Prostate gland (tissue), 2 donors: ENCODE results near the gene IMMP2L. TPM values are rescaled to one million over a fixed set of nuclear protein-coding genes. Genes with fewer than 3 reads are reported as not detected.
"Not testable (repeated sequence)": the region's sequence is repeated elsewhere in the genome, so short reads cannot be mapped to it uniquely, and the experiment has no call there.

Source experiments
- DNase-seq: peaks from one replicate; pipeline ENCODE4 v3.0.0-alpha.2; 2019; ENCODE audit warnings: low spot score
- H3K27ac ChIP-seq, 2 donors: fragments of 200-600 bp; sonication (generic); 2 replicates each; pipeline ENCODE4 v1.5.1; 2017 to 2019
- H3K27me3 ChIP-seq: fragments of 200-600 bp; sonication (generic); replicated peaks from 2 replicates; pipeline ENCODE4 v1.5.1; 2019; ENCODE audit not compliant: insufficient read depth
- H3K36me3 ChIP-seq, 2 donors: fragments of 200-600 bp; sonication (generic); 1 replicate in 1 of 2; 2 replicates in 1 of 2; pipeline versions ENCODE4 v1.5.1 to v1.8.1; 2017 to 2019
- H3K4me1 ChIP-seq: fragments of 200-600 bp; sonication (generic); replicated peaks from 2 replicates; pipeline ENCODE4 v1.5.1; 2019
- H3K4me3 ChIP-seq, 2 donors: fragments of 200-600 bp; sonication (generic); 2 replicates each; pipeline ENCODE4 v1.5.1; 2017 to 2019
- H3K9me3 ChIP-seq: fragments of 200-600 bp; sonication (generic); 2 replicates; pipeline ENCODE4 v1.5.1; 2017
- POLR2A ChIP-seq: fragments of 450-650 bp; IDR thresholded peaks from one replicate; pipeline ENCODE4 v1.6.1; 2016; ENCODE audit warnings: antibody characterized with exemption, mild to moderate bottlenecking
- POLR2AphosphoS5 ChIP-seq: sonication (generic); formaldehyde crosslinking; IDR thresholded peaks from one replicate; pipeline ENCODE4 v1.6.1; 2017; ENCODE audit warnings: antibody characterized with exemption
- WGBS: methylation state at CpG from one replicate; pipeline ENCODE4 v1.1.5; 2018; 5-methylcytosine and 5-hydroxymethylcytosine counted together
- intact Hi-C: fragments of 100-400 bp; cut with DNase I; formaldehyde crosslinking; loops from one replicate; pipeline ENCODE4 v1.14.2; 2022
- total RNA-seq, 2 donors: library from RNA; depleted of rRNA; stranded (reverse); fragments of >200 nt; gene quantifications; one replicate each; pipeline ENCODE4 v1.1.0, GENCODE V29; 2016
- TF ChIP-seq, protein P1 (sequence below), 4 experiments: fragments of 200-600 bp in 2 of 4; fragments of 450-650 bp in 2 of 4; sonication (generic) in 2 of 4; IDR thresholded peaks; 1 replicate in 3 of 4; 2 replicates in 1 of 4; pipeline ENCODE4 v1.5.1; 2016 to 2019; ENCODE audit warnings: antibody characterized with exemption in 4 of 4, mild to moderate bottlenecking in 2 of 4, moderate library complexity in 2 of 4

The IMMP2L gene
- total RNA-seq, 2 donors from 2014 or later, result 16.9 to 20.4 TPM

- no peak overlapping the region for H3K4me3 ChIP-seq
These were observed 53.0 kb downstream of the IMMP2L start for GRCh38 chr7:111509288-111509687.

GRCh38 chr7:111508387-111508786, 53.9 kb downstream of the IMMP2L start:
- no peaks in the 10 kb centered on the region for H3K27me3 ChIP-seq
- 92% methylated on average over 4 of the region's 4 CpGs for WGBS
- H3K4me1 ChIP-seq, result no peaks in the 10 kb centered on the region
- H3K27ac ChIP-seq, result no peak overlapping the region
- no peak overlapping the region for H3K4me3 ChIP-seq
- intact Hi-C loops, result no loop called here
- TF ChIP-seq POLR2A (no peak), POLR2AphosphoS5 (no peak)
- TF ChIP-seq, protein P1, sequence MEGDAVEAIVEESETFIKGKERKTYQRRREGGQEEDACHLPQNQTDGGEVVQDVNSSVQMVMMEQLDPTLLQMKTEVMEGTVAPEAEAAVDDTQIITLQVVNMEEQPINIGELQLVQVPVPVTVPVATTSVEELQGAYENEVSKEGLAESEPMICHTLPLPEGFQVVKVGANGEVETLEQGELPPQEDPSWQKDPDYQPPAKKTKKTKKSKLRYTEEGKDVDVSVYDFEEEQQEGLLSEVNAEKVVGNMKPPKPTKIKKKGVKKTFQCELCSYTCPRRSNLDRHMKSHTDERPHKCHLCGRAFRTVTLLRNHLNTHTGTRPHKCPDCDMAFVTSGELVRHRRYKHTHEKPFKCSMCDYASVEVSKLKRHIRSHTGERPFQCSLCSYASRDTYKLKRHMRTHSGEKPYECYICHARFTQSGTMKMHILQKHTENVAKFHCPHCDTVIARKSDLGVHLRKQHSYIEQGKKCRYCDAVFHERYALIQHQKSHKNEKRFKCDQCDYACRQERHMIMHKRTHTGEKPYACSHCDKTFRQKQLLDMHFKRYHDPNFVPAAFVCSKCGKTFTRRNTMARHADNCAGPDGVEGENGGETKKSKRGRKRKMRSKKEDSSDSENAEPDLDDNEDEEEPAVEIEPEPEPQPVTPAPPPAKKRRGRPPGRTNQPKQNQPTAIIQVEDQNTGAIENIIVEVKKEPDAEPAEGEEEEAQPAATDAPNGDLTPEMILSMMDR (IDR thresholded peaks at IDR 0.05), result no peak
- H3K36me3 ChIP-seq, result no peaks in the 10 kb centered on the region
- DNase-seq, result no peak
- H3K9me3 ChIP-seq, result no peaks in the 10 kb centered on the region

More at GRCh38 chr7:111509288-111509687, 53.0 kb downstream of the IMMP2L start:
- H3K27me3 ChIP-seq, result no peaks in the 10 kb centered on the region
- no peaks in the 10 kb centered on the region for H3K36me3 ChIP-seq
- DNase-seq, result no peak
- no peak overlapping the region for H3K27ac ChIP-seq
- no peaks in the 10 kb centered on the region for H3K9me3 ChIP-seq
- H3K4me1 ChIP-seq, result no peaks in the 10 kb centered on the region
- TF ChIP-seq POLR2A (no peak), POLR2AphosphoS5 (no peak)
- TF ChIP-seq, protein P1 (IDR thresholded peaks at IDR 0.05), result no peak
- intact Hi-C loops, result no loop called here
- 73% methylated on average over 1 of the region's 1 CpG for WGBS

- DNase-seq, intact Hi-C loops, H3K4me1 ChIP-seq, H3K27ac ChIP-seq, H3K4me3 ChIP-seq, H3K27me3 ChIP-seq, H3K9me3 ChIP-seq, H3K36me3 ChIP-seq: not testable (repeated sequence)
These were observed 56.9 kb downstream of the IMMP2L start for GRCh38 chr7:111505422-111505821.

- H3K4me1 ChIP-seq, DNase-seq, H3K4me3 ChIP-seq, H3K27ac ChIP-seq, H3K9me3 ChIP-seq, H3K27me3 ChIP-seq, intact Hi-C loops, H3K36me3 ChIP-seq: not testable (repeated sequence)
- 100% methylated on average over 2 of the region's 2 CpGs for WGBS
These were observed 60.5 kb downstream of the IMMP2L start for GRCh38 chr7:111501799-111502198.

DNA sequence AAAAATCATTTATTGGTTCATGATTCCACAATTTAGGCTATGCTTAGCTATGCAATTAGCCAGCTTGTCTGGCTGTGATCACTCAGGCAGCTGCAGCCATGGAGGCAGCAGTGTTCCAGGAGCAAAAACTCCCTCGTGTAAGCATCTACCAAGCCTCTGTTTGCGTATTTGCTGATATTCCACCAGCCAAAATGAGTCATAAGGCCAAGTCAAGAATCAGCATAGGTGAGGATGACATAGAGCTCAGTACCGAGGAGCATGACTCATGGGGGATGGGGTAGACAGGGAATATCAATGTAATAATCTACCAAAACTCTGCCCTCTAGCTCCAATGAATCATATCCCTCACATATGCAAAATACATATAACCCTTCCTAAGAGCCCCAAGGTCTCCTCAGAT, 63.3 kb downstream of the IMMP2L start:
- WGBS, result 79% methylated on average over 3 of the region's 3 CpGs
- H3K4me3 ChIP-seq, result no peak overlapping the region
- intact Hi-C loops, result no loop called here
- no peaks in the 10 kb centered on the region for H3K4me1 ChIP-seq
- H3K36me3 ChIP-seq, result no peaks in the 10 kb centered on the region
- no peak for DNase-seq
- no peak overlapping the region for H3K27ac ChIP-seq
- no peaks in the 10 kb centered on the region for H3K27me3 ChIP-seq
- TF ChIP-seq, protein P1 (IDR thresholded peaks at IDR 0.05), result no peak
- TF ChIP-seq POLR2AphosphoS5, result no peak
- no peak for TF ChIP-seq POLR2A
- H3K9me3 ChIP-seq, result no peaks in the 10 kb centered on the region

GRCh38 chr7:111498391-111499007, 63.8 kb downstream of the IMMP2L start:
- intact Hi-C loops, result no loop called here
- 90% methylated on average over 2 of the region's 2 CpGs for WGBS
- no peak for TF ChIP-seq POLR2AphosphoS5
- no peak for TF ChIP-seq POLR2A
- TF ChIP-seq, protein P1 (IDR thresholded peaks at IDR 0.05), result no peak

More at GRCh38 chr7:111498391-111499007, 63.8 kb downstream of the IMMP2L start:
- Histone ChIP-seq H3K4me3 (no peak overlapping the region), H3K4me1 (no peaks in the 10 kb centered on the region), H3K27ac (no peak overlapping the region), H3K9me3 (no peaks in the 10 kb centered on the region), H3K27me3 (no peaks in the 10 kb centered on the region), H3K36me3 (no peaks in the 10 kb centered on the region)
- DNase-seq, result no peak
